Measurements from ENCODE around the gene ZNF607. TPM values are rescaled to one million over a fixed set of nuclear protein-coding genes. Genes with fewer than 3 reads are reported as not detected.

The ZNF607 gene
- polyA plus RNA-seq, 1 donor (not counting 4 experiments of a cell fraction or from before 2014, with no cell fraction given), result 5.4 TPM

DNA sequence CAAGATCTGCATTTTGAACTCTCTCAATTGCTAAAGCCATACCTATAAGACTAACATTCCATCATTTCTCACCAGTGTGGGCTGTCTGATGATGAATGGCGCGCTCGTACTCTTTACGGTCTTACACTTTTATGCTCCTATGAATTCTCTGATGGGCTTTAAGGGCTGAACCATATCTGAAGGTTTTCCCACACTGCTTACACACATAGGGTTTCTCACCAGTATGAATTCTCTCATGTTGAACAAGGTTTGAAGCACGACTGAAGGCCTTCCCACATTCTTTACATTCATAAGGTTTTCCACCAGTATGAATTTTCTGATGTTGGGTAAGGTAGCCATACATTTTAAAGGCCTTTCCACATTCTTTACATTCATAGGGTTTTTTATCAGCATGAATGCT is 18.8 kb upstream of the ZNF607 start:
- no peaks in the 10 kb centered on the region for H4K20me1 ChIP-seq (ENCODE audit: control insufficient read depth, extremely low read depth, insufficient read depth, low read length)
- H3K4me1 ChIP-seq (ENCODE audit: control insufficient read depth, extremely low read depth, insufficient read depth, low read length), result no peaks in the 10 kb centered on the region
- no peak for FAIRE-seq
- TF ChIP-seq, protein P1, sequence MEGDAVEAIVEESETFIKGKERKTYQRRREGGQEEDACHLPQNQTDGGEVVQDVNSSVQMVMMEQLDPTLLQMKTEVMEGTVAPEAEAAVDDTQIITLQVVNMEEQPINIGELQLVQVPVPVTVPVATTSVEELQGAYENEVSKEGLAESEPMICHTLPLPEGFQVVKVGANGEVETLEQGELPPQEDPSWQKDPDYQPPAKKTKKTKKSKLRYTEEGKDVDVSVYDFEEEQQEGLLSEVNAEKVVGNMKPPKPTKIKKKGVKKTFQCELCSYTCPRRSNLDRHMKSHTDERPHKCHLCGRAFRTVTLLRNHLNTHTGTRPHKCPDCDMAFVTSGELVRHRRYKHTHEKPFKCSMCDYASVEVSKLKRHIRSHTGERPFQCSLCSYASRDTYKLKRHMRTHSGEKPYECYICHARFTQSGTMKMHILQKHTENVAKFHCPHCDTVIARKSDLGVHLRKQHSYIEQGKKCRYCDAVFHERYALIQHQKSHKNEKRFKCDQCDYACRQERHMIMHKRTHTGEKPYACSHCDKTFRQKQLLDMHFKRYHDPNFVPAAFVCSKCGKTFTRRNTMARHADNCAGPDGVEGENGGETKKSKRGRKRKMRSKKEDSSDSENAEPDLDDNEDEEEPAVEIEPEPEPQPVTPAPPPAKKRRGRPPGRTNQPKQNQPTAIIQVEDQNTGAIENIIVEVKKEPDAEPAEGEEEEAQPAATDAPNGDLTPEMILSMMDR (optimal IDR thresholded peaks at IDR 0.05 in 1 of 3, IDR thresholded peaks at IDR 0.05 in 1 of 3, conservative IDR thresholded peaks at IDR 0.05 in 1 of 3; ENCODE audit: extremely low read depth in 1 of 3, insufficient read depth in 2 of 3, low read length in 3 of 3), result no peak
- no peak for TF ChIP-seq EZH2 (IDR thresholded peaks at IDR 0.05; ENCODE audit: low read length)
- H3K9ac ChIP-seq (ENCODE audit: control insufficient read depth, extremely low read depth, insufficient read depth, low read length), result no peak overlapping the region
- H3K27ac ChIP-seq (ENCODE audit: control insufficient read depth, insufficient read depth, low read length), result no peak overlapping the region
- no peaks in the 10 kb centered on the region for H3K9me1 ChIP-seq (ENCODE audit: control insufficient read depth, extremely low read depth, insufficient read depth, low read length)
- no peak overlapping the region for H2AFZ ChIP-seq (ENCODE audit: control insufficient read depth, low read length)
- H3K4me3 ChIP-seq (ENCODE audit: control insufficient read depth in 2 of 3, extremely low read depth in 1 of 3, insufficient read depth in 2 of 3, low read depth in 1 of 3, low read length in 3 of 3), result no peak overlapping the region
- dilution Hi-C loops (cut with MboI; ENCODE audit: extremely low pct_ligation_motif_present, low sequenced_read_pairs), result no loop called here
- H3K36me3 ChIP-seq (ENCODE audit: control insufficient read depth in 2 of 2, extremely low read depth in 1 of 2, insufficient read depth in 2 of 2, low read length in 2 of 2), result peaks cover 4 to 7% of the 10 kb centered on the region in 2 experiments
- no peak for DNase-seq (ENCODE audit: low read depth, low spot score)
- no peak overlapping the region for H3K4me2 ChIP-seq (ENCODE audit: control insufficient read depth, extremely low read depth, insufficient read depth, low read depth, low read length)
- no peaks in the 10 kb centered on the region for H3K79me2 ChIP-seq (ENCODE audit: control insufficient read depth, insufficient read depth, low read length)
- no peaks in the 10 kb centered on the region for H3K27me3 ChIP-seq (ENCODE audit: control insufficient read depth, extremely low read depth, insufficient read depth, low read length)
- peaks cover 24% of the 10 kb centered on the region for H3K9me3 ChIP-seq (ENCODE audit: control insufficient read depth, low read depth, low read length)

DNA sequence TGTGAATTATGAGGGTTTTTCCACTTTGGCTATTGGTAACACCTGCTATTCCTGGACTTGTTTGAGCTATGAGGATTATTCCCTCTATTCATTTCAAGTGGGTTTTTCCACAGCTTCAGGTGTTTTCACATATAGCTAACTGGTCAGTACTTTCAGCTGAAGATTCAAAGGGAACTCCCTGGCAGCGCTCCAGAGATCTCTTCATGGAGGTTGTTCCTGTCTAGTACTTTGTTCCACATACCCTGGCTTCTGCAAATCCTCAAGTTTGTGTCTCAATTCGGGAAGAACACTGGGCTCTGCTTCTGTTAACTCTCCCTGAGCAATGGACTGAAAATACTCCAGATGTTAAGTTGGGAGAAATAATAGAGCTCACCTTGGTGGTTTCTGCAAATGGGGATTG is 5.6 kb upstream of the ZNF607 start:
- no peaks in the 10 kb centered on the region for H3K27me3 ChIP-seq (ENCODE audit: control insufficient read depth, extremely low read depth, insufficient read depth, low read length)
- H3K27ac ChIP-seq (ENCODE audit: control insufficient read depth, insufficient read depth, low read length), result no peak overlapping the region
- H4K20me1 ChIP-seq (ENCODE audit: control insufficient read depth, extremely low read depth, insufficient read depth, low read length), result no peaks in the 10 kb centered on the region
- H3K9me1 ChIP-seq (ENCODE audit: control insufficient read depth, extremely low read depth, insufficient read depth, low read length), result no peaks in the 10 kb centered on the region
- FAIRE-seq, result no peak
- H3K9me3 ChIP-seq (ENCODE audit: control insufficient read depth, low read depth, low read length), result no peaks in the 10 kb centered on the region
- no peaks in the 10 kb centered on the region for H3K4me1 ChIP-seq (ENCODE audit: control insufficient read depth, extremely low read depth, insufficient read depth, low read length)
- H3K36me3 ChIP-seq (ENCODE audit: control insufficient read depth in 2 of 2, extremely low read depth in 1 of 2, insufficient read depth in 2 of 2, low read length in 2 of 2), result no peaks in the 10 kb centered on the region
- H3K4me3 ChIP-seq (ENCODE audit: control insufficient read depth in 2 of 3, extremely low read depth in 1 of 3, insufficient read depth in 2 of 3, low read depth in 1 of 3, low read length in 3 of 3), result no peak overlapping the region
- no peak overlapping the region for H3K4me2 ChIP-seq (ENCODE audit: control insufficient read depth, extremely low read depth, insufficient read depth, low read depth, low read length)
- no peak overlapping the region for H3K9ac ChIP-seq (ENCODE audit: control insufficient read depth, extremely low read depth, insufficient read depth, low read length)
- H3K79me2 ChIP-seq (ENCODE audit: control insufficient read depth, insufficient read depth, low read length), result no peaks in the 10 kb centered on the region
- no peak overlapping the region for H2AFZ ChIP-seq (ENCODE audit: control insufficient read depth, low read length)
- no peak for TF ChIP-seq EZH2 (IDR thresholded peaks at IDR 0.05; ENCODE audit: low read length)
- TF ChIP-seq, protein P1 (optimal IDR thresholded peaks at IDR 0.05 in 1 of 3, IDR thresholded peaks at IDR 0.05 in 1 of 3, conservative IDR thresholded peaks at IDR 0.05 in 1 of 3; ENCODE audit: extremely low read depth in 1 of 3, insufficient read depth in 2 of 3, low read length in 3 of 3), result no peak
- DNase-seq (ENCODE audit: low read depth, low spot score), result no peak
- dilution Hi-C loops (cut with MboI; ENCODE audit: extremely low pct_ligation_motif_present, low sequenced_read_pairs), result no loop called here

Measured in keratinocyte (primary cell).